GM12878 (cell line): ENCODE results near the gene SETBP1. TPM values are rescaled to one million over a fixed set of nuclear protein-coding genes. Genes with fewer than 3 reads are reported as not detected.

Source experiments
- CUX1 ChIP-seq: IDR thresholded peaks from 2 replicates; pipeline ENCODE4 v1.6.1; 2012; ENCODE audit warnings: improper control_type of control experiment, low read depth, low read length; ENCODE audit not compliant: insufficient replicate concordance
- ELK1 ChIP-seq: IDR thresholded peaks from 2 replicates; pipeline ENCODE4 v1.6.1; 2012; ENCODE audit warnings: low read depth, low read length, improper control_type of control experiment
- EZH2 ChIP-seq: IDR thresholded peaks from 2 replicates; pipeline ENCODE4 v1.6.1; 2012; ENCODE audit warnings: low read depth, mild to moderate bottlenecking, control low read depth, inconsistent platforms, low read length, borderline replicate concordance; ENCODE audit not compliant: control insufficient read depth
- HDGF ChIP-seq: fragments of 450-650 bp; IDR thresholded peaks from 2 replicates; pipeline ENCODE4 v1.6.1; 2016; ENCODE audit warnings: antibody characterized with exemption
- JUNB ChIP-seq: IDR thresholded peaks from 2 replicates; pipeline ENCODE4 v1.6.1; 2016; ENCODE audit warnings: antibody characterized with exemption, mild to moderate bottlenecking
- KAT2A ChIP-seq: conservative IDR thresholded peaks from 2 replicates; pipeline ENCODE4 v1.6.1; 2011; ENCODE audit warnings: low read depth, low read length; ENCODE audit not compliant: control insufficient read depth
- KDM1A ChIP-seq: fragments of 200-600 bp; sonication (generic); IDR thresholded peaks from 2 replicates; pipeline ENCODE4 v1.6.1; 2016; ENCODE audit warnings: borderline replicate concordance
- NR2C1 ChIP-seq: fragments of 450-650 bp; IDR thresholded peaks from 2 replicates; pipeline ENCODE4 v1.6.1; 2017; ENCODE audit warnings: antibody characterized with exemption, mild to moderate bottlenecking, moderate library complexity
- PAX5 ChIP-seq: IDR thresholded peaks from 2 replicates; pipeline ENCODE4 v1.6.1; 2011; ENCODE audit warnings: low read depth, low read length, borderline replicate concordance
- PKNOX1 ChIP-seq: fragments of 450-650 bp; IDR thresholded peaks from 2 replicates; pipeline ENCODE4 v1.6.1; 2016; ENCODE audit warnings: mild to moderate bottlenecking
- SP1 ChIP-seq: IDR thresholded peaks from one replicate; pipeline ENCODE4 v1.6.1; 2011; ENCODE audit warnings: low read depth, low read length
- SPI1 ChIP-seq: IDR thresholded peaks from 2 replicates; pipeline ENCODE4 v1.6.1; 2011; ENCODE audit warnings: low read depth, mild to moderate bottlenecking, low read length, moderate library complexity, borderline replicate concordance; ENCODE audit not compliant: insufficient read depth
- TARDBP ChIP-seq: IDR thresholded peaks from 2 replicates; pipeline ENCODE4 v1.6.1; 2016; ENCODE audit warnings: borderline replicate concordance
- ZNF24 ChIP-seq: fragments of 450-650 bp; IDR thresholded peaks from 2 replicates; pipeline ENCODE4 v1.6.1; 2017; ENCODE audit warnings: antibody characterized with exemption, mild to moderate bottlenecking
- ZNF622 ChIP-seq: fragments of 450-650 bp; IDR thresholded peaks from 2 replicates; pipeline ENCODE4 v1.6.1; 2017; ENCODE audit warnings: mild to moderate bottlenecking, inconsistent platforms
- polyA plus RNA-seq, 11 experiments: library from polyadenylated mRNA; depleted of rRNA in 4 of 11; unstranded in 6 of 11; stranded (reverse) in 5 of 11; fragments of >200 nt; fragmentation: Nextera tagmentation in 4 of 11; fragmentation: Illumina TruSeq in 1 of 11; extraction: Ambion mirVana in 4 of 11; extraction: Trizol in 1 of 11; gene quantifications; 1 replicate in 1 of 11; 2 replicates in 10 of 11; pipeline versions ENCODE4 v1.2.1 to v1.2.3, GENCODE V29; 2011 to 2016; ENCODE audit warnings: inconsistent platforms in 2 of 11, missing spikeins in 2 of 11, low read depth in 1 of 11
- total RNA-seq, 4 experiments: library from RNA; depleted of rRNA in 3 of 4; stranded (reverse); fragments of >200 nt in 3 of 4; fragmentation: Illumina TruSeq in 1 of 4; extraction: Trizol in 1 of 4; gene quantifications; 2 replicates each; pipeline versions ENCODE4 v1.2.1 to v1.2.3, GENCODE V29; 2013 to 2021
- TF ChIP-seq, protein P1 (sequence below): IDR thresholded peaks from 2 replicates; pipeline ENCODE4 v1.6.1; 2011; ENCODE audit warnings: borderline replicate concordance, low read depth, mild to moderate bottlenecking, moderate library complexity, mixed read lengths, low read length; ENCODE audit not compliant: insufficient read depth; ENCODE audit errors: extremely low read length
- TF ChIP-seq, protein P2 (sequence below): IDR thresholded peaks from 2 replicates; pipeline ENCODE4 v1.6.1; 2011; ENCODE audit warnings: borderline replicate concordance, low read depth, mild to moderate bottlenecking, moderate library complexity, low read length; ENCODE audit not compliant: insufficient read depth, poor library complexity, severe bottlenecking
- TF ChIP-seq, protein P3 (sequence below): fragments of 450-650 bp; IDR thresholded peaks from 2 replicates; pipeline ENCODE4 v1.6.1; 2017; ENCODE audit warnings: antibody characterized with exemption, mild to moderate bottlenecking, moderate library complexity

SETBP1 gene
- total and polyA plus RNA-seq, 10 of the 15 experiments (the other 5 are each of a cell fraction or from before 2014, with no cell fraction given), result 0.99 to 29.7 (median 8.3) TPM

- TF ChIP-seq CUX1 (no peak), TARDBP (no peak), JUNB (peak; percentile 41; the same call in 1 of the 2 replicates), NR2C1 (no peak), EZH2 (no peak), ELK1 (no peak), ZNF24 (no peak), HDGF (0 out of 2 replicates have a peak, but pooled peaks have one; percentile 9), ZNF622 (no peak), SP1 (no peak), KDM1A (no peak), PAX5 (no peak), KAT2A (no peak), PKNOX1 (peak; percentile 30; the same call in 1 of the 2 replicates), SPI1 (no peak)
- TF ChIP-seq, protein P1, sequence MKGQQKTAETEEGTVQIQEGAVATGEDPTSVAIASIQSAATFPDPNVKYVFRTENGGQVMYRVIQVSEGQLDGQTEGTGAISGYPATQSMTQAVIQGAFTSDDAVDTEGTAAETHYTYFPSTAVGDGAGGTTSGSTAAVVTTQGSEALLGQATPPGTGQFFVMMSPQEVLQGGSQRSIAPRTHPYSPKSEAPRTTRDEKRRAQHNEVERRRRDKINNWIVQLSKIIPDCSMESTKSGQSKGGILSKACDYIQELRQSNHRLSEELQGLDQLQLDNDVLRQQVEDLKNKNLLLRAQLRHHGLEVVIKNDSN, result no peak
- TF ChIP-seq, protein P2, sequence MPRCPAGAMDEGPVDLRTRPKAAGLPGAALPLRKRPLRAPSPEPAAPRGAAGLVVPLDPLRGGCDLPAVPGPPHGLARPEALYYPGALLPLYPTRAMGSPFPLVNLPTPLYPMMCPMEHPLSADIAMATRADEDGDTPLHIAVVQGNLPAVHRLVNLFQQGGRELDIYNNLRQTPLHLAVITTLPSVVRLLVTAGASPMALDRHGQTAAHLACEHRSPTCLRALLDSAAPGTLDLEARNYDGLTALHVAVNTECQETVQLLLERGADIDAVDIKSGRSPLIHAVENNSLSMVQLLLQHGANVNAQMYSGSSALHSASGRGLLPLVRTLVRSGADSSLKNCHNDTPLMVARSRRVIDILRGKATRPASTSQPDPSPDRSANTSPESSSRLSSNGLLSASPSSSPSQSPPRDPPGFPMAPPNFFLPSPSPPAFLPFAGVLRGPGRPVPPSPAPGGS, result peak; percentile 55
- TF ChIP-seq, protein P3, sequence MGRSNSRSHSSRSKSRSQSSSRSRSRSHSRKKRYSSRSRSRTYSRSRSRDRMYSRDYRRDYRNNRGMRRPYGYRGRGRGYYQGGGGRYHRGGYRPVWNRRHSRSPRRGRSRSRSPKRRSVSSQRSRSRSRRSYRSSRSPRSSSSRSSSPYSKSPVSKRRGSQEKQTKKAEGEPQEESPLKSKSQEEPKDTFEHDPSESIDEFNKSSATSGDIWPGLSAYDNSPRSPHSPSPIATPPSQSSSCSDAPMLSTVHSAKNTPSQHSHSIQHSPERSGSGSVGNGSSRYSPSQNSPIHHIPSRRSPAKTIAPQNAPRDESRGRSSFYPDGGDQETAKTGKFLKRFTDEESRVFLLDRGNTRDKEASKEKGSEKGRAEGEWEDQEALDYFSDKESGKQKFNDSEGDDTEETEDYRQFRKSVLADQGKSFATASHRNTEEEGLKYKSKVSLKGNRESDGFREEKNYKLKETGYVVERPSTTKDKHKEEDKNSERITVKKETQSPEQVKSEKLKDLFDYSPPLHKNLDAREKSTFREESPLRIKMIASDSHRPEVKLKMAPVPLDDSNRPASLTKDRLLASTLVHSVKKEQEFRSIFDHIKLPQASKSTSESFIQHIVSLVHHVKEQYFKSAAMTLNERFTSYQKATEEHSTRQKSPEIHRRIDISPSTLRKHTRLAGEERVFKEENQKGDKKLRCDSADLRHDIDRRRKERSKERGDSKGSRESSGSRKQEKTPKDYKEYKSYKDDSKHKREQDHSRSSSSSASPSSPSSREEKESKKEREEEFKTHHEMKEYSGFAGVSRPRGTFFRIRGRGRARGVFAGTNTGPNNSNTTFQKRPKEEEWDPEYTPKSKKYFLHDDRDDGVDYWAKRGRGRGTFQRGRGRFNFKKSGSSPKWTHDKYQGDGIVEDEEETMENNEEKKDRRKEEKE, result no peak
These were observed 206.5 kb downstream of the SETBP1 start (continued) for GRCh38 chr18:44887227-44887631.
